OCI-LY3 (cell line): ENCODE data around the gene ISCA1.

Experiments used
- CTCF ChIP-seq: fragments of 200-600, 300-600 bp; sonication (generic); IDR thresholded peaks from 2 replicates; pipeline ENCODE4 v1.5.1; 2014; ENCODE audit warnings: antibody characterized with exemption, low read length, low read depth
- EZH2phosphoT487 ChIP-seq: fragments of 200-600 bp; shearing (Covaris generic); IDR thresholded peaks from 2 replicates; pipeline ENCODE4 v1.6.1; 2018; ENCODE audit warnings: antibody characterized with exemption, mixed run types, low read depth

- TF ChIP-seq CTCF: no peak
- no peak for TF ChIP-seq EZH2phosphoT487
Measured at GRCh38 chr9:86259557-86259956, 22.8 kb downstream of the ISCA1 start, which contains the start of gene C9orf153.
